HG03066 (cell line): ENCODE results near the gene SHOX.

ENCODE experiments used
- ATAC-seq: cut with Tn5 transposase; IDR thresholded peaks from one replicate; pipeline ENCODE4 v1.9.1; 2021; ENCODE audit warnings: low read depth; ENCODE audit not compliant: unreplicated experiment

SHOX gene

GRCh38 chrX:662126-662525, 31.5 kb downstream of the SHOX start:
- no peak for ATAC-seq

GRCh38 chrX:663841-664240, 33.2 kb downstream of the SHOX start:
- no peak for ATAC-seq

GRCh38 chrX:666762-667720, 36.5 kb downstream of the SHOX start:
- ATAC-seq, result no peak

- no peak for ATAC-seq
These were observed 40.1 kb downstream of the SHOX start for GRCh38 chrX:670645-671044.

GRCh38 chrX:672931-673330, 42.3 kb downstream of the SHOX start:
- ATAC-seq, result no peak

GRCh38 chrX:675279-675954, 44.8 kb downstream of the SHOX start:
- no peak for ATAC-seq

- ATAC-seq, result no peak
These were observed 45.3 kb downstream of the SHOX start for GRCh38 chrX:675955-676295.

- no peak for ATAC-seq
These were observed 46.8 kb downstream of the SHOX start for GRCh38 chrX:677376-677775.

GRCh38 chrX:679291-679979, 48.8 kb downstream of the SHOX start:
- ATAC-seq, result no peak

- no peak for ATAC-seq
These were observed 49.5 kb downstream of the SHOX start for GRCh38 chrX:680062-680461.

GRCh38 chrX:681989-682388, 51.4 kb downstream of the SHOX start:
- ATAC-seq, result no peak

- no peak for ATAC-seq
These were observed 52.3 kb downstream of the SHOX start for GRCh38 chrX:682892-683291.

- ATAC-seq, result no peak
These were observed 53.0 kb downstream of the SHOX start for GRCh38 chrX:683576-683975.

- ATAC-seq, result no peak
These were observed 54.8 kb downstream of the SHOX start for GRCh38 chrX:685120-686032.

- ATAC-seq, result no peak
These were observed 59.4 kb downstream of the SHOX start for GRCh38 chrX:689983-690382.

GRCh38 chrX:694800-695199, 64.2 kb downstream of the SHOX start:
- no peak for ATAC-seq

- no peak for ATAC-seq
These were observed 67.6 kb downstream of the SHOX start for GRCh38 chrX:698206-698605.

GRCh38 chrX:700936-701335, 70.3 kb downstream of the SHOX start:
- no peak for ATAC-seq

GRCh38 chrX:701673-702072, 71.1 kb downstream of the SHOX start:
- no peak for ATAC-seq

- no peak for ATAC-seq
These were observed 72.9 kb downstream of the SHOX start for GRCh38 chrX:703466-703865.
